ENCODE data around the gene MARCHF7.
"Not testable (repeated sequence)": the region's sequence is repeated elsewhere in the genome, so short reads cannot be mapped to it uniquely, and the experiment has no call there.

Gene MARCHF7

DNA sequence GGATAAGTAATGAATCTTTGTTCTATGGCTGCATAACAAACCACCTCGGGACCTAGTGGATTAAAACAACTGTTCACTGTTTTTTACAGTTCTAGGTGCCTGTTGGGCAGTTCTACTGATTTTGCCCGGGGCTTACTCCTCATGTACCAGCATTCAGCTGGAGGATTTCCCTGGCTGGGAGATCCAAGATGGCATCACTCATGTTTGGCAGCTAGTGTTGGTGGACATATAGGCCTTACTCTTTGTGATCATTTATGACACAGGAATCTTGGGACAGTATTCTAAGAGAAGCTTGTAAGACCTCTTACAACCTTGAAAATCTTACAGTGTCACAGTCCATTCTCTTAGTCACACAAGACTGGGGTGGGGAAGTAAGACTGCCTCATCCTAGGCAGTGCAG lies 4.6 kb downstream of the MARCHF7 start:
- DNase-seq, result no peak

DNA sequence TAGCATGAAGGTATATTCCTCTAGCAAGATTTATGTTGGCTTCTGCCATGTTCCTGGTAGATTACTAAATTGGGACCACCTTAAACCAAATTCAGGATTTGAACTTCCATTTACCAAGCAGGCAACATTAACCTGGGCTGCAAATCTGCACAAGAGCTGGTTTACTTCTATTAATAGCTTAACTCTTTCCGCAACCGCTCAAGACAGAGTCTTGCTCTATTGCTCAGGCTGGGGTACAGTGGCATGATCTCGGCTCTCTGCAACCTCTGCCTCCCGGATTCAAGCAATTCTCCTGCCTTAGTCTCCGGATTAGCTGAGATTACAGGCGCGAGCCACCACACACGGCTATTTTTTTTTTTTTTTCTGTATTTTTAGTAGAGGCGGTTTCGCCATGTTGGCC lies 8.4 kb downstream of the MARCHF7 start:
- no peak for DNase-seq

DNA sequence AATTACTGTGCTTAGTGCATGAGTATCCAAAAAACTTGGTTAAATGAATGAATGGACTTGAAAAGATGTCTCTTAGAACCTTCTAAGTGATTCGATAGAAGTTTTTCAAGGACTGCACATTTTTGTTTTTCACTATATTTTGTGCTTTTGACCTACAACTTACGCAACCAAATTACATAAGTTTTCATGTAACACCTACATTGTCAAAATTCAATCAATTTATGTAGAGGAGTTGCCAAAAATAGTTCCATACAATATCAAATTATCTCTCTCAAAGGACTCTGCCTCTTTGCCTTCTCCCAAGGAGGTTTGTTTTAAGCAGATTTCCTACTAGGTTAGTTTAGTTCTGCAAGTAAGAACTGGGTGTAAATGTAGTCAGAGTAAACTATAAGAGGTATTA lies 10.3 kb downstream of the MARCHF7 start:
- DNase-seq, result no peak

DNA sequence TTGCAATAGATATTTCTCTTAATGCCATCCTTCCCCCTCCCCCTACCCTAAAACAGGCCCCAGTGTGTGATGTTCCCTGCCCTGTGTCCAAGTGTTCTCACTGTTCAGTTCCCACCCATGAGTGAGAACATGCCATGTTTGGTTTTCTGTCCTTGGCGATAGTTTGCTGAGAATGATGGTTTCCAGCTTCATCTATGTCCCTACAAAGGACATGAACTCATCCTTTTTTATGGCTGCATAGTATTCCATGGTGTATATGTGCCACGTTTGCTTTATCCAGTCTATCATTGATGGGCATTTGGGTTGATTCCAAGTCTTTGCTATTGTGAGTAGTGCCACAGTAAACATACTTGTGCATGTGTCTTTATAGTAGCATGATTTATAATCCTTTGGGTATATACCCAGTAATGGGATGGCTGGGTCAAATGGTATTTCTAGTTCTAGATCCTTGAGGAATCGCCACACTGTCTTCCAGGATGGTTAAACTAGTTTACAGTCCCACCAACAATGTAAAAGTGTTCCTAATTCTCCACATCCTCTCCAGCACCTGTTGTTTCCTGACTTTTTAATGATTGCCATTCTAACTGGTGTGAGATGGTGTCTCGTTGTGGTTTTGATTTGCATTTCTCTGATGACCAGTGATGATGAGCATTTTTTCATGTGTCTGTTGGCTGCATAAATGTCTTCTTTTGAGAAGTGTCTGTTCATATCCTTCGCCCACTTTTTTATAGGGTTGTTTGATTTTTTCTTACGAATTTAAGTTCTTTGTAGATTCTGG lies 12.7 kb downstream of the MARCHF7 start:
- not testable (repeated sequence) for DNase-seq

DNA sequence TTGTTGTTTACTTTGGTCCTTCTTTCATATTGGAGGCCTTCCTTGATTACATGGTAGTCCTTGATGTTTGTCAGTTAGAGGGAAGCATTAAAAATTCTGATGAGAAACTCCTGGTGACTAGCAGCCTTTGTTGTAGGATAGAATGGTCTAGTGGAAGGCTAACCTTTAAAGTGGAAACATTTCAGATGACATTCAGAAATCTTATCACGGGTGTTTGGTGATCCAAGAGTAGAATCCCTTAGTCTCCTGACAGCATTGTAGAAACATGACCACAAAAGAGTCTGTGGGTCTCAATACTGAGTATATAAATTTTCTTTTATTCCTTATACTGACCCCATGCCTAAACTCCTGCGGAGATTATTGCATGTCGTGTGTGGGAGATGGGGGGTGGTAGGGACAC lies 13.4 kb downstream of the MARCHF7 start:
- no peak for DNase-seq

DNA sequence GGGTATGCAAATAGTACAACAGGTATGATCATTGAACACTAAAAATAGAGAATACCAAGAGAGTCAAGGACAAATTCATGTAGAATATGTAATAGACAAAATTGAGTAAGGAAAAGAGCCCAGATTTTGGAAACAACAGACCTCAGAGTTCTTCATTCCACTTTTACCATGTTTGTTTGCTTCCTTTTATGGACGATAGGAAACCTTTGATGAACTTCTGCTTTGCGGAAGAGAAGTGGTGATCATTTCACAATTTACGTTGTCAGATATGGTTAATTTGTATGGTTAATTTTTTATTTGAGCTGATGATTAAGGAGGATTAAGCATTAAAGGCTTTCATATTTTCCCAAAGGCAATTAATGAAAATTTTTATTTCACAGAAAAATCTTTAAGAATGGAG lies 16.3 kb downstream of the MARCHF7 start:
- DNase-seq, result peak; percentile 42 to 53

DNA sequence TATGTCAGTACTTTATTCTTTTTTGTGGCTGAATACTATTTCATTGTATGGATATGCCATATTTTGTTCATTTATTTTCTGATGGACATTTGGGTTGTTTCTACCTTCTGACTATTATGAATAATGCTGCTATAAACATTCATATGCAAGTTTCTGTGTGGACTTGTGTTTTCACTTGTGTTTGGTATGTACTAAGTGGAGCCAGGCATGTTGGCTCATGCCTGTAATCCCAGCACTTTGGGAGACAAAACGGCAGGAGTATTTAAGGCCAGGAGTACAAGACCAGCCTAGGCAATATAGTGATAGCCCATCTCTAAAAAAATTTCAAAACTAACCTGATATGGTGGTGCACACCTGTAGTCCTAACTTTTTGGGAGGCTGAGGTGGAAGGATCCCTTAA lies 23.3 kb downstream of the MARCHF7 start:
- no peak for DNase-seq

DNA sequence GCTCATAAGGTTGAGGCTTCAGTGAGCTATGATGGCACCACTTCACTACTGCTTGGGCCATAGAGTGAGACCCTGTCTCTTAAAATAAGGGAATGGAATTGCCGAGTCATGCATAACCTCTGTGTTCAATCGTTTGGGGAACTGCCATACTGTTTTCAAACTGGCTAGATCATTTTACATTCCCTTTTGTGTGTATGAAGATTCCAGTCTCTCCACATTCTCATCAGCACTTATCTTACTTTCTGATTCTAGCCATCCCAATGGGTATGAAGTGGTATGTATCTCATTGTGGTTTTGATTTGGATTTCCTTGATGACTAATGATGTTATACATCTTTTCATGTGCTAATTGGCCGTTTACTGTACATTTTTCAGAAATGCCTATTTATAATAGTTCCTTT lies 23.7 kb downstream of the MARCHF7 start:
- no peak for DNase-seq

DNA sequence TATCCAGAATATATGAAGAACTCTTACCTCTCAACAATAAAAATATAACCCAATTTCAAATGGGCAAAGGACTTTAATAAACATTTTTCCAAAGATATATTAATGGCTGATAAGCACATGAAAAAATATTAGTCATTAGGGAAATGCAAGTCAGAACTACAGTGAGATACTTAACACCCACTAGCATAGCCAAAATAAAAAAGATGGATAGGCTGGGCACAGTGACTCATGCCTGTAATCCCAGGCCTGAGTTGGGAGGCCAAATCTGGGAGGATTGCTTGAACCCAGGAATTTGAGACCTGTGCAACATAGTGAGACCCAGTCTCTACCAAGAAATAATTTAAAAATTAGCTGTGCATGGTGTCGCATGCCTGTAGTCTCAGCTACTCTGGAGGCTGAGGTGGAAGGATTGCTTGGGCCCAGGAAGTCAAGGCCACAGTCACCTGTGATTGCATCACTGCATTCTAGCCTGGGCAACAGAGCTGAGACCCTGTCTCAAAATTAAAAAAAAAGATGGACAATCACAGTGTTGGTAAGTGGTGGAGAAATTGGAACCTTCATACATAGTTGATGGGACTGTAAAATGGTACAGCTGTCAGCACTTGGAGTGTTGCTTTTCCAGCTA lies 25.1 kb downstream of the MARCHF7 start:
- DNase-seq, result no peak

DNA sequence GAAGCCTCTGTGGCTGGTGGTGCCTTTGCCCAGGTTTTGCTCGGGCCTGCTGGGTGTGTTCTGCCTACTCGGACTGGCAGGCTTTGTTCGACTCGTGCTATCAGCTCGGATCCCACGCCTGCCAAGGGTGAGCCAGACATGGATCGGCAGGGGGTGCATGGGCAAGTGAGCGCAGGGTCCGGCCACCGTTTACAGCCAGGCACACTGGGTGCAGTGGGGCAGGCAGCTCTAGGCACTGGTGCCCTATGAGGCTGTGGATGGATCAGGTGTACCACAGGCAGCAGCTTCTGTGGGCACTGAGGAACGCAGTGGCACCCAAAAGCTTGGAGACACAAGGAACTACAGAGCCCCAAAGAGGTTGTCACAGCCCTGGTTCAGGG lies 25.6 kb downstream of the MARCHF7 start:
- no peak for DNase-seq

DNA sequence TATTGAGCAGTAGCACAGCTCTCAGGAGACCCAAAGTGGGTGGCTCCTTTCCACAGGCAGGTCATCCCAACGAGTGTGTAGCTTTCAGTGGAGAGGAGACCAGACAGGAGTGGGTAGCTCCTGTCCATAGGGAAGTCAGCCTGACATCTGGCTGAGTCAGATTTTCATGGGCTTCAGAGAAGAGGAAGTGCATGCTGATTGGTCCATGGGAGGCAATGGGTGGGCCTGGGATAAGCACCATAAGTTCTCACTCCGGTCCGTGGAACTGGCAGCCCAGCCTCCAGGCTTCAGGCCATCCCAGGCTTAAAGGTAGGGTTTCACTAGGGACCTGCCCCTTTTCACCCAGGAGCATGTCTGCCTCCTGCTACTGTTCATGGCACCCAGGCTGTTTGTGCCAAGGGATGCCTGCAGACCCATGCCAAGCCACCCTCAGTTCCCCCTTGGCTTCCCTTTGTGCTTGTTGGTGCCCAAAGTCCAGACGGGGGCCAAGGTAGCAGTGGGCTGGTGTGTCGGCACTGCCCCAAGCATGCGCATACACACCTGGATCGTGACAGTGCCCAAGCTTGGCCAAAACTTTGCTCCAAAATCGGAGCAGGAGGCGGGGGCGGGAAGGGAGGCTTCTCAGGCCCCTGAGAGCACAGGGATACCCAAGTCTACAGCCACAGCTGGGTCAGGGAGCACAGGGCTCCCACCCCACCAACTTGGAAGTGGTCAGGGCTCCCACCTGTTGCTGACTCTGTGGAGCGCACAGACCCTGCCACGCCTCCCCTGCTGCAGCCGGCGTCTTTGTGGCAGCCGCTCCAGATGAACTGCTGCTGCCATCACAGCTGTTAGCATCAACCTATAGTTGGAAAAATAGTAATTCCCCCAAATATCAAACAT lies 26.4 kb downstream of the MARCHF7 start:
- DNase-seq, result peak; percentile 61 to 69

DNA sequence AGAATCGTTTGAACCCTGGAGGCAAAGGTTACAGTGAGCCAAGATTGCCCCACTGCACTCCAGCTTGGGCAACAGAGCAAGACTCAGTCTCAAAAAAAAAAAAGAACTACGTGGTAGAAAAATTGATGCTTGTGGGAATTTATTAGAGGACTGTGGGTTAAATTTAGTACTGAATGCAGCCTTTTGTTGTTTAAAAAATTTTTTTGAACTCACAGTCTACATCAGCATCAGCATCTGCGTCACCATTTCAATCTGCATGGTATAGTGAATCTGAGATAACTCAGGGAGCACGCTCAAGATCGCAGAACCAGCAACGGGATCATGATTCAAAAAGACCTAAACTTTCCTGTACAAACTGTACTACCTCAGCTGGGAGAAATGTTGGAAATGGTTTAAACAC lies 30.5 kb downstream of the MARCHF7 start:
- no peak for DNase-seq

DNA sequence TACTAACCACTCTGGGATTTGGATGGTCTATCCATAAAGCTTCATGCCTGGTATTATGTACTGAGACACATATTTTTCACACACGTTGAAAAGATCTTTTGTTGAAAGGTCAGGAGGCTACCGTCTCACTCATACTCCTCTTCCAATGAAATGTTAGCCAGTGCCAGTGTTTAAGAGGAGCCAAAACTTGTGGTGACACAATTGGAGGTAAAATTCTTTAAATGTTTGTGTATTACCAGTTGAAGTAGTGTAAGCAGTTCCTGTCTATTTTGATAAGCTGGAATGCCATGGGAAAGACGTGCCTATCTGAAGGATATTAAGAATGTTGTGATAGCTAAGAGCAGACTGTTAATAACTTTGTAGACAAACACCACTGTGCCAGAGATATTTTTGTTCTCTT lies 32.1 kb downstream of the MARCHF7 start:
- DNase-seq, result no peak

DNA sequence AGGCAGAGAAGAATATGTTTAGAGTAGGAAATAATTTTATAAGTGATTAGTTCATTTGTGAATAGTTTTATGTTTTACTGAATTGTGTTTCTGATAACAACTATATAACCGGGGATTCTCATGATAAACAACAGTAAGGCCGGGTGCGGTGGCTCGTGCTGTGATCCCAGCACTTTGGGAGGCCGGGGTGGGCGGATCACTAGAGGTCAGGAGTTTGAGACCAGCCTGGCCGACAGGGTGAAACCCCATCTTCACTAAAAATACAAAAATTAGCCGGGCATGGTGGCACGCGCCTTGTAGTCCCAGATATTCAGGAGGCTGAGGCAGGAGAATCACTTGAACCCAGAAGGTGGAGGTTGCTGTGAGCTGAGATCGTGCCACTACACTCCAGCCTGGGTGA lies 32.9 kb downstream of the MARCHF7 start:
- DNase-seq, result not testable (repeated sequence)

DNA sequence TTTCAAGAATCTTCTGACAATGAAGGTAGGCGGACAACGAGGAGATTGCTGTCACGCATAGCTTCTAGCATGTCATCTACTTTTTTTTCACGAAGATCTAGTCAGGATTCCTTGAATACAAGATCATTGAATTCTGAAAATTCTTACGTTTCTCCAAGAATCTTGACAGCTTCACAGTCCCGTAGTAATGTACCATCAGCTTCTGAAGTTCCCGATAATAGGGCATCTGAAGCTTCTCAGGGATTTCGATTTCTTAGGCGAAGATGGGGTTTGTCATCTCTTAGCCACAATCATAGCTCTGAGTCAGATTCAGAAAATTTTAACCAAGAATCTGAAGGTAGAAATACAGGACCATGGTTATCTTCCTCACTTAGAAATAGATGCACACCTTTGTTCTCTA lies 35.8 kb downstream of the MARCHF7 start:
- DNase-seq, result no peak

DNA sequence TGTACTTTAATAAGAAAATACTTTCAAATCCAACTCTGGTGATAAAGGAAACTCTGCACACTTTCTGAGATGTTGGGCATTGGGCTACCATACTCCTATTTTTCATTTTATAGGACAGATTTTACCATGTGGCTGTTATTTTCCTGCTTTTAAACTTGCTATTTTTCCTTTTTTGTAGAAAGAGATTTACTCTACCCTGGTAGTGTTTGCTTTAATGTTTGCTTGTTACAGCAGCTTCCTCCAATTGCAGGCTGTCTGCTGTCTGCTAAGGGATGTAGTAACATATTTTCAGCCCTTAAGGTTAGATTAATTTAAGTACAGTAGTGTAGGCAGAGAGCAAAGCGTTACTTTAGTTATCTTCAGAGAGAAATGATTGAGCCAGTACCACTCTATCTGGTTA lies 38.6 kb downstream of the MARCHF7 start:
- DNase-seq, result no peak

DNA sequence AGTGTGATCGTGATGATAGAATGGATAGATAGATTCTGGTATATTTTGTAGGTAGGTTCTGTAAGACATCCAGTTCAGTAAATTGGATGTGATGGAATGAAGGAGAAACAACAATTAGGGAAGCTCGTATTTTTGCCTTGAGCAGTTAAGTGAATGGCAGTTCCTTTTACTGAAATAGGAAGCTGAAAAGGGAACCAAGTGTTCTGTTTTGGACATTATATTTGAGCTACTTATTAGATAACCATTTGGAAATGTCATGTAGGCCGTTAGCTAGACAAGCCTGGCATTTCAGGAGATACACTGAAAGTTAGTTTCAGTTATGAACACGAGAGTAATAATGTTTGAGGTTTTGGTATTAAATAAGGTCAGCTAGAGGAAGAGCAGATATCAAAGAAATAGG lies 41.5 kb downstream of the MARCHF7 start:
- DNase-seq, result peak; percentile 65 to 90

DNA sequence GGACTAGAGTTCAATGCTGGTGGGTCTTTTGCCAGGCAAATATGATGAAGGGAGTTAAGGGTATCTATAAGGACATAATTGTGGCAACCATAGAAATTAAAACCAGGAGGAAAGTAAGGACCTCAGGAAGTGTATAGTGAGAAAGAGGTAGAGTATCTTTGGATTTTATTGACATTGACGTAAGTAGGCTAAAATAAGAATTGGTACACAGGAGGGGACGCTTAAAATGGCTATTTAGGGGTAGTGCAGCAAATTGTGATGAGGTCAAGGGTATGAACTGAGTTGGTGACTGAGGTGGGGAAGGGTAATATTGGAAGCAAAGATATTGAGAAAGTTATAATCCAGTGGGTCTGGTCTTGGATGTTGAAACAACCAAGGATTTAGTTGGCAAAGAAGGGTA lies 42.7 kb downstream of the MARCHF7 start:
- no peak for DNase-seq

DNA sequence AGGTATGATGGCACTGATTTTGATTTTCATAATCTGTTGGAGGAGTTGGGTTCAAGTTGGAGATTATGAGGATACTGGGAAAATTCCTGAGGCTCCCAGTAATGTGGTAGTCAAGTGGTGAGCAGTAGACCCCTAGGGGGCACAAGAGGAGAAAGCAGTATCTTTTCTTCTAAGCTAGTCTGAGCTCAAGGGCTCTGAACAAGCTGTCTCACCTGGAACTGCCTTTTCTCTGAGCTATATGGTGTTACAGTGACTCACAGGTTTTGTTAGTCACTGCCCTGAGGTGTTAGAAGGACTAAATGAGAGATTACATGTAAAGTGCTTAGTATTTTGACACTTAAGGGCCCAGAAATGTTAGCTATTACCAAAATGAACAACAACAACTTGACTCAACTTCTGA lies 43.5 kb downstream of the MARCHF7 start:
- DNase-seq, result no peak

DNA sequence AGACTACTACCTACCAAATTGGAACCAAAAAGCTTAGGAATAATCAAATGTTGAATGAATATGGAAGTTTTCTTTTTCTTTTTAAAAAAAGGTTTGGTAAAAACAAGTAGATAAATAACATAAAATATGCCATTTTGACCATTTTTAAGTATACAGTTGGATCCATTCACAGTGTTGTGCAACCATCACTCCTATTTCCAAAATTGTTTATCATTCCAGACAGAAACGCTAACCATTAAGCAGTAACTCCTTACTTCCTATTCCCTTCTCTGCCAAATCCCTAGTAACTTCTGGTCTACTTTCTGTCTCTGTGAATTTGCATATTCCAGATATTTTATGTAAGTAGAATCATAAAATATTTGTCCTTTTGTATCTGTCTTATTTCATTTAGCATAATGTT lies 45.9 kb downstream of the MARCHF7 start:
- no peak for DNase-seq

DNA sequence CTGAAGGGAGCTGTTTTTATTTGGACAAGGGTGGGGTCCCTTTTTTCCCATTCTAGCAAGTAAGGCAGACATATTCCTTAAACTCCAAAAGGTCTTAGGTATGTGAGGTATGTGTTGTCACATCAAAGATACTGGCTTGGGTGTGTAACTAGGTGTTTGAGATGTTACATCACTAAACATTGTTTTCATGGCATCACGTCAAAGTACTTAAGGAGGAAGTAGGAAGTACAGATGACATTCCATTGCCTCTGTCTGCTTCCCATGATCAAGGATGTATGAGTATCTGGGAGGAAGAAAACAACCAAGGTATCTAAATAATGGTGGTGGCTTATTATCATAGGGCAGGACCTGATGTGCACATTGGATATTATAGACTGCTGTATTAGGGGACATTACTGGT lies 46.4 kb downstream of the MARCHF7 start:
- no peak for DNase-seq

DNA sequence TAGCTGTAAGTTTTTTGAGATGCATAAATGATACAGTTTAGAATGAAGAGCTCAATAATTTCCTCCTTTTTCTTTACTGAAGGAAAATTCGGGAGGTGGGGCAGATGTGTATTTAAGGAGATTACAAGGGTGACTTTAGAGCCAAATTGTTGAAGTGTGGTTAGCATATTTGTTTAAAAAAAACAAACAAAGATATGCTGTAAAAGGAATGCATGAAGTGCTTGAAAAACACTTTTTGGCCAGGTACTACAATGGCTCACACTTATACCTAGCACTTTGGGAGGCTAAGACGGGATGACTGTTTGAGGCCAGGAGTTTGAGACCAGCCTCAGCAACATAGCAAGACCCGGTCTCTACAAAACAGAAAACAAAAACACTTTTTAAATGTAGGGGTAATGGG lies 47.3 kb downstream of the MARCHF7 start:
- DNase-seq, result no peak

DNA sequence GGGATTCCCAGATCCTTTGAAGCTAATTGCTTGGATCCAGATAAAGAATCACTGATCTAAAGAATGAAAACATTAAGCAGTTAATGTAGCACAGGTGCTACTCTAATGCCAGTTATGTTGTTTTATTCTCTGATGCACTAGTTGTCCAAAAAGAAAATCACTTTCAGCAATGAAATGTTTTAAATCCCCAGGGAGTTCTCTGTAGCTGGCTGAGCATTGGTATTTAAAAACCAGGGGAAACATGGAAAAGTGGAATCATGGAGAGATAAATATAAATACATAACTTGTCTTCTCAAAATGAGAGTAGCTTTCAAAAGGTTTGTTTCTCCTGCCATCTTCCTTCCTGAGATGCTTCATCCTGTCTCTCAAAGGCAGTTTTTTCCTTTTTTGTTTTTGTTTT lies 48.0 kb downstream of the MARCHF7 start:
- no peak for DNase-seq

DNA sequence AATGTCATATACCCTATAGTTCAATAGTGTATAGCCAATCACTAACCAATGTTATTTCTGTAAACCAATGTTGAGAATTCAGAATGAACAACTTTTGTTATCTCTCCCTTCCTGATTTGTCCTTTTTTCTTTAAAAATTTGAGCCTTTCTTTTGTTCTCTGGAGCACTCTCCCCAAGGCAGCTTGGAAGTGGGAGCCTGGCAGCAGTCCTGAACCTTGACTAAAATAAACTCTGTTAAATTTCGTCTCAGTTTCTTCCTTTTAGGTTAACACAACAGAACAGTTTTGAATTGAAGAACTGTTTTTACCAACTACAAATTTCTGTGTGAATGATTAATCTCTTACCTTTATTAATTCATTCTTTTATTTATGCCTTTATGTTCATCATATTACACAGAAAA lies 49.8 kb downstream of the MARCHF7 start:
- DNase-seq, result no peak

Data from inflammatory macrophage (primary cell).